RWPE2 (cell line): ENCODE results near the gene IL16.
"Not testable (repeated sequence)": the region's sequence is repeated elsewhere in the genome, so short reads cannot be mapped to it uniquely, and the experiment has no call there.

Experiments
- ATAC-seq: fragments of 200-7000 bp; cut with Tn5 transposase; 3 replicates; pipeline ENCODE4 v1.9.1; 2021; ENCODE audit warnings: low read depth
- DNase-seq: peaks from one replicate; pipeline ENCODE4 v3.0.0-alpha.2; 2020; ENCODE audit warnings: low spot score
- H3K27ac ChIP-seq: fragments of 450-650 bp; 2 replicates; pipeline ENCODE4 v1.5.1; 2017; ENCODE audit warnings: mild to moderate bottlenecking; ENCODE audit not compliant: poor library complexity, severe bottlenecking
- H3K27me3 ChIP-seq: fragments of 250-450 bp; sonication (Bioruptor Pico); 2 replicates; pipeline ENCODE4 v1.5.1; 2021; ENCODE audit warnings: mild to moderate bottlenecking, moderate library complexity; ENCODE audit not compliant: insufficient read depth, poor library complexity, severe bottlenecking
- H3K36me3 ChIP-seq: fragments of 250-450 bp; sonication (Bioruptor Pico); 2 replicates; pipeline ENCODE4 v1.5.1; 2020; ENCODE audit warnings: low read depth, mild to moderate bottlenecking, moderate library complexity
- H3K4me1 ChIP-seq: fragments of 250-450 bp; sonication (Bioruptor Pico); 2 replicates; pipeline ENCODE4 v1.5.1; 2021; ENCODE audit warnings: mild to moderate bottlenecking, moderate library complexity; ENCODE audit not compliant: insufficient read depth, poor library complexity, severe bottlenecking
- H3K4me3 ChIP-seq: fragments of 250-450 bp; sonication (Bioruptor Pico); 2 replicates; pipeline ENCODE4 v1.5.1; 2021; ENCODE audit warnings: mild to moderate bottlenecking, moderate library complexity; ENCODE audit not compliant: severe bottlenecking
- H3K9me3 ChIP-seq: fragments of 250-450 bp; sonication (Bioruptor Pico); 2 replicates; pipeline ENCODE4 v1.5.1; 2021; ENCODE audit warnings: mild to moderate bottlenecking, moderate library complexity; ENCODE audit not compliant: severe bottlenecking
- TF ChIP-seq, protein P1 (sequence below): fragments of 450-650 bp; IDR thresholded peaks from one replicate; pipeline ENCODE4 v1.5.1; 2017; ENCODE audit warnings: mild to moderate bottlenecking, moderate library complexity; ENCODE audit not compliant: poor library complexity, severe bottlenecking

IL16 gene

DNA sequence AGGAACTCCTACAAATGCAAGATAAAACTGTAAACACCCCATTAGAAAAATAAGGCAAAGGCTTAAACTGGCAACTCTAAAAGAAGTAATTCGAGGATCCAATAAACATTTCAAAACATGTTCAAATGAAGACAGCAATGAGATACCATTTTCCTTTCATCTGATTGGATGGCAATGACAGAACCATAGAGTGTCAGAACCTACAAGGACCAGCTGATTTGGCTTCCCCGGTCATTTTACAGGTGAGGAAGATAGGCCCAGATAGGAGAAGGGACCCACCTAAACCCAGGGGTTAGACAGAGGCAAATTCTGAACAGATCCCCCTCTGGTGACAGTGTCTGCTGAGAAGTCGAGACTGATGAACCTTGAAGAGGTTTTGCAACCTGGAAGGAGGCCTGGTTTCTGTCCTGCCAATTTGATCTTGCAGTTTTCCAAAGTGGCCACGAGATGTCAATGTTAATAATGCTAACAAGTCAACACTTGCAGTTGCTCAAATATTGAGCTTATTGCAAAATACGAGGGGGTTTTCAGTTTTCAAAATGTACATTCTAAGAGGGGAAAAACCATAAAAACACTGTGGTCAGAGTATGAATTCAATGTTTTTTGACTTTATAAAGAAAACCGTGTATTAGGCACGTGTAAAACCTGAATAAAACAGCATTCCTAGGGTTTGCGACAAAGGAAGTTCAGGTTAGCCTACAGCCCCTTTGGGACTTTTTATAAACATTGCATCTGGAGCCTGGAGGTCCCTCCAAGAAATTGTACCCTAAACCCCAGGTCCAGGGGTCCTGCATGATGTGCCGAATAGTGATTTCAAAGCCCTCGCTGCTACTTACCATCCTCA is 41.1 kb upstream of the IL16 start:
- H3K4me1 ChIP-seq, result peaks cover 23% of the 10 kb centered on the region
- ATAC-seq, result peak; percentile 42; the same call in 2 of the 3 replicates
- TF ChIP-seq, protein P1, sequence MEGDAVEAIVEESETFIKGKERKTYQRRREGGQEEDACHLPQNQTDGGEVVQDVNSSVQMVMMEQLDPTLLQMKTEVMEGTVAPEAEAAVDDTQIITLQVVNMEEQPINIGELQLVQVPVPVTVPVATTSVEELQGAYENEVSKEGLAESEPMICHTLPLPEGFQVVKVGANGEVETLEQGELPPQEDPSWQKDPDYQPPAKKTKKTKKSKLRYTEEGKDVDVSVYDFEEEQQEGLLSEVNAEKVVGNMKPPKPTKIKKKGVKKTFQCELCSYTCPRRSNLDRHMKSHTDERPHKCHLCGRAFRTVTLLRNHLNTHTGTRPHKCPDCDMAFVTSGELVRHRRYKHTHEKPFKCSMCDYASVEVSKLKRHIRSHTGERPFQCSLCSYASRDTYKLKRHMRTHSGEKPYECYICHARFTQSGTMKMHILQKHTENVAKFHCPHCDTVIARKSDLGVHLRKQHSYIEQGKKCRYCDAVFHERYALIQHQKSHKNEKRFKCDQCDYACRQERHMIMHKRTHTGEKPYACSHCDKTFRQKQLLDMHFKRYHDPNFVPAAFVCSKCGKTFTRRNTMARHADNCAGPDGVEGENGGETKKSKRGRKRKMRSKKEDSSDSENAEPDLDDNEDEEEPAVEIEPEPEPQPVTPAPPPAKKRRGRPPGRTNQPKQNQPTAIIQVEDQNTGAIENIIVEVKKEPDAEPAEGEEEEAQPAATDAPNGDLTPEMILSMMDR, result peak; percentile 96
- no peaks in the 10 kb centered on the region for H3K36me3 ChIP-seq
- no peak for DNase-seq
- H3K9me3 ChIP-seq, result no peaks in the 10 kb centered on the region
- H3K4me3 ChIP-seq, result no peak overlapping the region
- no peaks in the 10 kb centered on the region for H3K27me3 ChIP-seq
- no peak overlapping the region for H3K27ac ChIP-seq

DNA sequence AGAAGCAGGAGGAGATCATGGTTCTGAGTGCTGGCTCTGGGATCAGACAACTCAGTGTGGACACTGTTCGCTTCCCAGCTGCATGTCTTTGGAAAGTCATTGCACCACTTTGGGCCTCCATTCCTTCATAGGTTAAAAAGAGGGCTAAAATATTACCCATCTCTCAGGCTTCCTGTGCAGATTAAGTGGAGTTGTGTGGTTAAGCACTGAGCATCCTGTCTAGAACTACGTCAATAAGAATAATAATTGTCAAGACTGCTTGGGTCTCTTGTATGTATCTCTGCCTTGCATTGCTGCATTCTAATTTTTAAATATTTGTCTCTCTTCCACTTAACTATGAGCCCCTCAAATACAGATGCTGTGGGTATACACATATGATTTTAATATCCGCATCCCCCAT is 40.4 kb upstream of the IL16 start:
- no peaks in the 10 kb centered on the region for H3K36me3 ChIP-seq
- no peak for ATAC-seq
- peaks cover 28% of the 10 kb centered on the region for H3K4me1 ChIP-seq
- H3K4me3 ChIP-seq, result no peak overlapping the region
- no peak for DNase-seq
- no peaks in the 10 kb centered on the region for H3K9me3 ChIP-seq
- peak overlapping the region; percentile 64 for H3K27ac ChIP-seq
- no peaks in the 10 kb centered on the region for H3K27me3 ChIP-seq
- TF ChIP-seq, protein P1, result no peak

DNA sequence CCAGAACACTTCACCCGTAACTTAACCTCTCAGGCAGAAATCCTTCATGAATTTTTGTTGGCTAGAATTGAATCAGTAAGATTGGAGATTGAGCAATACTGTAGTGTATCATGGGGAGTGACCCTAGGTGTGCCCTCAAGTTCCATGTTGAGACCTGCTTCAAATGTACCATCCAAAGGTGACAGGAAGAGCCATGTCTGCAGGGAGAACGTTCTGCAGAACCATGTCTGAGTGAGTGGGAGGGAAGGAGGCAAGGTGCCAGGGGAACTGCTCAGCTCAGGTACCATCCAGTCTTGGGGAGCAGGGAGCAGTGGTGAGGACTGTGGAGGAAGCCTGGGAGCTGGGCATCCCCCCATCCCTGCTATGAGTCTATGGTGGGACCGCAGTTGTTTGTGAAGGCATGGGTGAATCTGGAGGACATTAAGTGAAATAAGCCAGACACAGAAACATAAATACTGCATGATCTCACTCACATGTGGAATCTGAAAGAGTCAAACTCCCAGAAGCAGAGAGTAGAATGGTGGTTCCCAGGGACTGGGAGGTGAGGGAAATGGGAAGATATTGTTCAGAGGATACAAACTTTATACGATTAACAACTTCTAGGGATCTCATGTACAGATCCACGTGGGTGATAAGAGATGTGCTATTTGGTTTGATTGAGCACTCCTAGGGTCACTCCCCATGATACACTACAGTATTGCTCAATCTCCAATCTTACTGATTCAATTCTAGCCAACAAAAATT is 39.3 kb upstream of the IL16 start:
- Histone ChIP-seq H3K27ac (peak overlapping the region; percentile 64), H3K4me3 (no peak overlapping the region), H3K27me3 (no peaks in the 10 kb centered on the region), H3K9me3 (no peaks in the 10 kb centered on the region), H3K4me1 (peaks cover 28% of the 10 kb centered on the region), H3K36me3 (no peaks in the 10 kb centered on the region)
- TF ChIP-seq, protein P1, result no peak
- ATAC-seq (peak; percentile 46), DNase-seq (no peak)

DNA sequence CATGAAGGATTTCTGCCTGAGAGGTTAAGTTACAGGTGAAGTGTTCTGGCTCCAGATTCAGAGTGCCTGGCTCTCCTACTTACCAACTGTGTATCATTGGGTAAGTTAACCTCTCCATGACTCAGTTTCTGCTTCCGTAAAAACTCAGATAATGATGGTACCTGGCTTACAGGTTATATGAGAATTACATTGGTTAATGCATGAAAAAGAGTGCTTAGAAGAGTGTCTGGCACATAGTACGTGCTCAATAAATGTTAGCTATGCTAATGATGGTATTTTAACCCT is 38.8 kb upstream of the IL16 start:
- TF ChIP-seq, protein P1, result no peak
- DNase-seq (no peak), ATAC-seq (no peak)
- H3K4me3 ChIP-seq, result no peak overlapping the region
- peak overlapping the region; percentile 64 for H3K27ac ChIP-seq
- H3K9me3 ChIP-seq, result no peaks in the 10 kb centered on the region
- no peaks in the 10 kb centered on the region for H3K27me3 ChIP-seq
- H3K36me3 ChIP-seq, result no peaks in the 10 kb centered on the region
- peaks cover 28% of the 10 kb centered on the region for H3K4me1 ChIP-seq

DNA sequence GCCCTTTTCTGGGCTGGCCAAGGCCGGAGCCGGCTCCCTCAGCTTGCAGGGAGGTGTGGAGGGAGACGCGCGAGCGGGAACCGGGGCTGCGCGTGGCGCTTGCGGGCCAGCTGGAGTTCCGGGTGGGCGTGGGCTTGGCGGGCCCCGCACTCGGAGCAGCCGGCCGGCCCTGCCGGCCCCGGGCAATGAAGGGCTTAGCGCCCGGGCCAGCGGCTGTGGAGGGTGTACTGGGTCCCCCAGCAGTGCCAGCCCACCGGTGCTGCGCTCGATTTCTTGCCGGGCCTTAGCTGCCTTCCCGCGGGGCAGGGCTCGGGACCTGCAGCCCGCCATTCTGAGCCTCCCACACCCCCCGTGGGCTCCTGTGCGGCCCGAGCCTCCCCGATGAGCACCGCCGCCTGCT is 38.1 kb upstream of the IL16 start:
- H3K27ac ChIP-seq, result peak overlapping the region; percentile 64
- not testable (repeated sequence) for DNase-seq, H3K27me3 ChIP-seq, H3K4me3 ChIP-seq, H3K9me3 ChIP-seq, ATAC-seq, H3K36me3 ChIP-seq
- peaks cover 28% of the 10 kb centered on the region for H3K4me1 ChIP-seq
